ENCODE measurements around the gene MCOLN3. TPM values are rescaled to one million over a fixed set of nuclear protein-coding genes. Genes with fewer than 3 reads are reported as not detected.

Gene MCOLN3
- total and polyA plus RNA-seq, 8 donors, result 3.2 to 11.2 (median 6.6) TPM

GRCh38 chr1:85061711-85062424 lies 13.6 kb upstream of the MCOLN3 start:
- peak; percentile 99 to 100 (median 100) for ATAC-seq
- Histone ChIP-seq H3K4me3 (peak overlapping the region; percentile 29 to 47 (median 40)), H3K27me3 (no peaks in the 10 kb centered on the region), H3K9me3 (no peaks in the 10 kb centered on the region), H3K36me3 (no peaks in the 10 kb centered on the region), H3K4me1 (no peaks in the 10 kb centered on the region), H3K27ac (peak overlapping the region in 1 of 4 donors; percentile 37)
- DNase-seq, result peak; percentile 75 to 96 (median 88)
- no peak for TF ChIP-seq CTCF (IDR thresholded peaks at IDR 0.05)
- FAIRE-seq, result peak; percentile 95
- WGBS, 2 donors, result 4 to 5% methylated on average over 25 of the region's 25 CpGs
- intact Hi-C loops (cut with DNase I), result no loop called here

- no peaks in the 10 kb centered on the region for H3K9me3 ChIP-seq
- intact Hi-C loops (cut with DNase I), result no loop called here
- DNase-seq, result no peak
- H3K36me3 ChIP-seq, result no peaks in the 10 kb centered on the region
- no peaks in the 10 kb centered on the region for H3K4me1 ChIP-seq
- no peak for ATAC-seq
- no peak overlapping the region for H3K4me3 ChIP-seq
- no peak for TF ChIP-seq CTCF (IDR thresholded peaks at IDR 0.05)
- FAIRE-seq, result no peak
- WGBS, 2 donors, result 26% methylated on average over 2 of the region's 2 CpGs
- H3K27me3 ChIP-seq, result no peaks in the 10 kb centered on the region
- H3K27ac ChIP-seq, result no peak overlapping the region
Measured at GRCh38 chr1:85060038-85060437, 11.7 kb upstream of the MCOLN3 start.

- FAIRE-seq (no peak), ATAC-seq (no peak), DNase-seq (no peak)
- intact Hi-C loops (cut with DNase I), result no loop called here
- H3K27ac ChIP-seq, result no peak overlapping the region
- H3K4me1 ChIP-seq, result no peaks in the 10 kb centered on the region
- WGBS, 2 donors, result 88 to 97% methylated on average over 2 of the region's 2 CpGs
- no peaks in the 10 kb centered on the region for H3K9me3 ChIP-seq
- H3K36me3 ChIP-seq, result no peaks in the 10 kb centered on the region
- no peaks in the 10 kb centered on the region for H3K27me3 ChIP-seq
- no peak overlapping the region for H3K4me3 ChIP-seq
- TF ChIP-seq CTCF (IDR thresholded peaks at IDR 0.05), result no peak
Measured at GRCh38 chr1:85059563-85059962, 11.3 kb upstream of the MCOLN3 start.

- H3K36me3 ChIP-seq, result no peaks in the 10 kb centered on the region
Measured at GRCh38 chr1:85058786-85059185, 10.5 kb upstream of the MCOLN3 start.

More at GRCh38 chr1:85058786-85059185, 10.5 kb upstream of the MCOLN3 start:
- no peak overlapping the region for H3K4me3 ChIP-seq
- no peak overlapping the region for H3K27ac ChIP-seq
- H3K9me3 ChIP-seq, result no peaks in the 10 kb centered on the region
- ATAC-seq, result no peak
- 23 to 38% methylated on average over 1 of the region's 1 CpG for WGBS, 2 donors
- no peaks in the 10 kb centered on the region for H3K4me1 ChIP-seq
- DNase-seq, result no peak
- no peaks in the 10 kb centered on the region for H3K27me3 ChIP-seq
- no peak for TF ChIP-seq CTCF (IDR thresholded peaks at IDR 0.05)
- intact Hi-C loops (cut with DNase I), result no loop called here
- no peak for FAIRE-seq

All from pancreas (tissue), 10 donors.